Mesenchymal stem cell (in vitro differentiated cells and primary cell): ENCODE measurements around the gene SPIN1.
A peak's percentile ranks its signal among the peaks of the same experiment; 100 is the strongest.

Experiments
- DNase-seq: peaks from one replicate; pipeline ENCODE4 v3.0.0-alpha.2; 2013
- H2AFZ ChIP-seq: one replicate; pipeline ENCODE4 v1.6.1; 2013; ENCODE audit warnings: low read depth, mild to moderate bottlenecking, control low read depth, inconsistent platforms, low read length, moderate library complexity
- H2AK5ac ChIP-seq: 2 replicates; pipeline ENCODE4 v1.6.1; 2013; ENCODE audit warnings: low read length, moderate library complexity, mild to moderate bottlenecking, inconsistent platforms; ENCODE audit not compliant: severe bottlenecking
- H2BK120ac ChIP-seq: one replicate; pipeline ENCODE4 v1.6.1; 2013; ENCODE audit warnings: low read depth, mild to moderate bottlenecking, inconsistent platforms, low read length, moderate library complexity
- H2BK12ac ChIP-seq, 2 experiments: one replicate each; pipeline ENCODE4 v1.6.1; 2013; ENCODE audit warnings: inconsistent platforms in 2 of 2, low read length in 2 of 2, mild to moderate bottlenecking in 2 of 2, moderate library complexity in 2 of 2, control low read depth in 1 of 2
- H2BK15ac ChIP-seq: one replicate; pipeline ENCODE4 v1.6.1; 2013; ENCODE audit warnings: mild to moderate bottlenecking, low read depth, inconsistent platforms; ENCODE audit not compliant: poor library complexity, severe bottlenecking
- H2BK5ac ChIP-seq: 2 replicates; pipeline ENCODE4 v1.6.1; 2013; ENCODE audit warnings: low read depth, mild to moderate bottlenecking, low read length, control low read depth, inconsistent platforms; ENCODE audit not compliant: poor library complexity, severe bottlenecking
- H3K14ac ChIP-seq, 2 experiments: one replicate each; pipeline ENCODE4 v1.6.1; 2013; ENCODE audit warnings: inconsistent platforms in 2 of 2, low read length in 2 of 2, control low read depth in 1 of 2, mild to moderate bottlenecking in 1 of 2, moderate library complexity in 1 of 2
- H3K18ac ChIP-seq, 2 experiments: one replicate each; pipeline ENCODE4 v1.6.1; 2013; ENCODE audit warnings: inconsistent platforms in 2 of 2, low read length in 2 of 2, control low read depth in 1 of 2, low read depth in 1 of 2, mild to moderate bottlenecking in 1 of 2
- H3K23ac ChIP-seq, 2 experiments: one replicate each; pipeline ENCODE4 v1.6.1; 2013; ENCODE audit warnings: inconsistent platforms in 2 of 2, low read length in 2 of 2, mild to moderate bottlenecking in 2 of 2, moderate library complexity in 2 of 2, control low read depth in 1 of 2
- H3K27ac ChIP-seq: 2 replicates; pipeline ENCODE4 v1.5.1; 2013; ENCODE audit warnings: mild to moderate bottlenecking, moderate library complexity, low read length, control low read depth, inconsistent platforms; ENCODE audit not compliant: poor library complexity, severe bottlenecking
- H3K27me3 ChIP-seq, 2 experiments: 2 replicates each; pipeline versions ENCODE4 v1.6.1 to v1.7.0; 2013; ENCODE audit warnings: low read length in 2 of 2, mild to moderate bottlenecking in 2 of 2, moderate library complexity in 2 of 2, control low read depth in 1 of 2, inconsistent platforms in 1 of 2; ENCODE audit not compliant: control insufficient read depth in 1 of 2, insufficient read depth in 1 of 2
- H3K36me3 ChIP-seq, 2 experiments: 2 replicates each; pipeline versions ENCODE4 v1.6.1 to v1.7.0; 2013; ENCODE audit warnings: low read length in 2 of 2, control low read depth in 1 of 2, inconsistent platforms in 1 of 2, low read depth in 1 of 2, mild to moderate bottlenecking in 1 of 2; ENCODE audit not compliant: insufficient read depth in 2 of 2, control insufficient read depth in 1 of 2
- H3K4ac ChIP-seq, 2 experiments: one replicate each; pipeline ENCODE4 v1.6.1; 2013; ENCODE audit warnings: inconsistent platforms in 2 of 2, low read length in 2 of 2, mild to moderate bottlenecking in 2 of 2, moderate library complexity in 2 of 2, control low read depth in 1 of 2, low read depth in 1 of 2
- H3K4me1 ChIP-seq: 2 replicates; pipeline ENCODE4 v1.6.1; 2013; ENCODE audit warnings: low read depth, low read length, control low read depth; ENCODE audit not compliant: control insufficient read depth, insufficient read depth
- H3K4me2 ChIP-seq: 2 replicates; pipeline ENCODE4 v1.6.1; 2013; ENCODE audit warnings: low read length, mild to moderate bottlenecking, inconsistent platforms; ENCODE audit not compliant: poor library complexity, severe bottlenecking
- H3K4me3 ChIP-seq, 2 experiments: 2 replicates each; pipeline versions ENCODE4 v1.5.1 to v1.7.0; 2013; ENCODE audit warnings: low read length in 2 of 2, mild to moderate bottlenecking in 2 of 2, control low read depth in 1 of 2, low read depth in 1 of 2; ENCODE audit not compliant: insufficient read depth in 1 of 2
- H3K79me1 ChIP-seq: replicated peaks from 2 replicates; pipeline ENCODE4 v1.6.1; 2013; ENCODE audit warnings: mild to moderate bottlenecking, control low read depth, low read length, inconsistent platforms; ENCODE audit not compliant: poor library complexity, severe bottlenecking
- H3K9ac ChIP-seq: 2 replicates; pipeline ENCODE4 v1.7.0; 2013; ENCODE audit warnings: mild to moderate bottlenecking, low read length, moderate library complexity
- H3K9me3 ChIP-seq: 2 replicates; pipeline ENCODE4 v1.7.0; 2013; ENCODE audit warnings: mild to moderate bottlenecking, low read length; ENCODE audit not compliant: control insufficient read depth
- H4K8ac ChIP-seq: one replicate; pipeline ENCODE4 v1.6.1; 2013; ENCODE audit warnings: inconsistent platforms, mild to moderate bottlenecking, low read length, moderate library complexity
- H4K91ac ChIP-seq: one replicate; pipeline ENCODE4 v1.6.1; 2013; ENCODE audit warnings: mild to moderate bottlenecking, low read length, inconsistent platforms
- WGBS: methylation state at CpG from one replicate; pipeline ENCODE4 v1.1.7; 2013; ENCODE audit warnings: mixed read lengths; 5-methylcytosine and 5-hydroxymethylcytosine counted together

Gene SPIN1

GRCh38 chr9:88468226-88468625 lies 80.0 kb downstream of the SPIN1 start:
- no peak overlapping the region for H3K4ac ChIP-seq
- no peak overlapping the region for H3K18ac ChIP-seq
- H3K79me1 ChIP-seq = peaks cover 20% of the 10 kb centered on the region
- peaks cover 3% of the 10 kb centered on the region for H3K4me1 ChIP-seq
- DNase-seq = no peak
- no peaks in the 10 kb centered on the region for H3K27me3 ChIP-seq
- no peak overlapping the region for H4K8ac ChIP-seq
- H2BK15ac ChIP-seq = no peak overlapping the region
- no peak overlapping the region for H3K23ac ChIP-seq
- no peak overlapping the region for H4K91ac ChIP-seq
- H2AFZ ChIP-seq = no peak overlapping the region
- H3K9ac ChIP-seq = no peak overlapping the region
- H2AK5ac ChIP-seq = no peak overlapping the region
- no peak overlapping the region for H2BK120ac ChIP-seq
- no peak overlapping the region for H2BK12ac ChIP-seq
- no peak overlapping the region for H3K4me2 ChIP-seq
- H3K14ac ChIP-seq = no peak overlapping the region
- H3K9me3 ChIP-seq = no peaks in the 10 kb centered on the region
- no peak overlapping the region for H3K4me3 ChIP-seq
- WGBS = 96% methylated on average over 8 of the region's 9 CpGs
- no peak overlapping the region for H2BK5ac ChIP-seq
- H3K36me3 ChIP-seq = peaks cover 15 to 22% of the 10 kb centered on the region in 2 experiments
- no peak overlapping the region for H3K27ac ChIP-seq

- no peaks in the 10 kb centered on the region for H3K27me3 ChIP-seq
- H3K14ac ChIP-seq = no peak overlapping the region
- peak overlapping the region; percentile 4 for H2BK5ac ChIP-seq
- H4K8ac ChIP-seq = no peak overlapping the region
- peak overlapping the region in 1 of 2 experiments; percentile 85 for H3K23ac ChIP-seq
- H3K4ac ChIP-seq = peak overlapping the region in 1 of 2 experiments; percentile 26
- whole genome bisulfite sequencing = 61% methylated on average over 11 of the region's 11 CpGs
- H3K27ac ChIP-seq = peak overlapping the region; percentile 87
- no peak overlapping the region for H3K9ac ChIP-seq
- peak overlapping the region; percentile 14 to 25 for H3K18ac ChIP-seq
- peaks cover 5 to 17% of the 10 kb centered on the region in 2 experiments for H3K36me3 ChIP-seq
- H2BK120ac ChIP-seq = no peak overlapping the region
- peak overlapping the region; percentile 4 for H3K4me2 ChIP-seq
- no peaks in the 10 kb centered on the region for H3K9me3 ChIP-seq
- H3K4me1 ChIP-seq = peaks cover 8% of the 10 kb centered on the region
- no peak overlapping the region for H4K91ac ChIP-seq
- peak overlapping the region; percentile 38 for H2AK5ac ChIP-seq
- H2BK15ac ChIP-seq = peak overlapping the region; percentile 6
- peak; percentile 47 for DNase-seq
- no peak overlapping the region for H2BK12ac ChIP-seq
- peaks cover 13% of the 10 kb centered on the region for H3K79me1 ChIP-seq
- no peak overlapping the region for H2AFZ ChIP-seq
- no peak overlapping the region for H3K4me3 ChIP-seq
Observed at GRCh38 chr9:88476491-88477271, 88.4 kb downstream of the SPIN1 start.

- H3K4ac ChIP-seq = no peak overlapping the region
- no peak overlapping the region for H4K91ac ChIP-seq
- peak; percentile 83 for DNase-seq
- no peak overlapping the region for H3K23ac ChIP-seq
- no peak overlapping the region for H2BK5ac ChIP-seq
- H3K18ac ChIP-seq = no peak overlapping the region
- 20% methylated on average over 1 of the region's 3 CpGs for WGBS
- no peaks in the 10 kb centered on the region for H3K27me3 ChIP-seq
- no peak overlapping the region for H3K14ac ChIP-seq
- peaks cover 2 to 20% of the 10 kb centered on the region in 2 experiments for H3K36me3 ChIP-seq
- H3K79me1 ChIP-seq = peaks cover 8% of the 10 kb centered on the region
- H3K27ac ChIP-seq = peak overlapping the region; percentile 87
- no peak overlapping the region for H2BK120ac ChIP-seq
- H3K4me2 ChIP-seq = peak overlapping the region; percentile 4
- no peak overlapping the region for H2AFZ ChIP-seq
- H3K4me1 ChIP-seq = peaks cover 7% of the 10 kb centered on the region
- H2BK15ac ChIP-seq = no peak overlapping the region
- H2AK5ac ChIP-seq = no peak overlapping the region
- no peak overlapping the region for H3K4me3 ChIP-seq
- no peaks in the 10 kb centered on the region for H3K9me3 ChIP-seq
- H2BK12ac ChIP-seq = no peak overlapping the region
- H4K8ac ChIP-seq = no peak overlapping the region
- H3K9ac ChIP-seq = no peak overlapping the region
Observed at GRCh38 chr9:88477300-88477751, 89.1 kb downstream of the SPIN1 start.

- Histone ChIP-seq H3K27me3 (no peaks in the 10 kb centered on the region), H3K79me1 (peaks cover 7% of the 10 kb centered on the region), H4K91ac (no peak overlapping the region), H3K23ac (no peak overlapping the region), H2BK5ac (no peak overlapping the region), H3K14ac (no peak overlapping the region), H3K18ac (no peak overlapping the region), H3K9ac (peak overlapping the region; percentile 2), H2BK120ac (no peak overlapping the region), H2BK12ac (no peak overlapping the region), H2BK15ac (no peak overlapping the region), H2AK5ac (no peak overlapping the region), H3K4ac (no peak overlapping the region), H3K4me1 (peaks cover 7% of the 10 kb centered on the region), H3K27ac (peak overlapping the region; percentile 87), H3K4me2 (no peak overlapping the region), H4K8ac (no peak overlapping the region), H3K36me3 (peaks cover 0 to 26% of the 10 kb centered on the region in 2 experiments), H3K9me3 (no peaks in the 10 kb centered on the region), H3K4me3 (no peak overlapping the region), H2AFZ (no peak overlapping the region)
- DNase-seq = no peak
- 92% methylated on average over 2 of the region's 3 CpGs for WGBS
Observed at GRCh38 chr9:88478246-88478645, 90.0 kb downstream of the SPIN1 start.
